Stimulated activated CD8-positive, alpha-beta memory T cell treated with anti-CD3 and anti-CD28 coated beads, Interleukin-12 subunit alpha, Interleukin-12 subunit beta, amount 100 ng/mL, for 1 hour (primary cell): ENCODE results near the gene DLGAP5.

Experiments
- DNase-seq: peaks from one replicate; pipeline ENCODE4 v3.0.0-alpha.2; 2020; ENCODE audit warnings: low read depth

Gene DLGAP5

GRCh38 chr14:55180006-55180405 is 11.4 kb downstream of the DLGAP5 start:
- DNase-seq = no peak

- DNase-seq = no peak
These were observed 20.9 kb downstream of the DLGAP5 start for GRCh38 chr14:55170526-55170925.

DNA sequence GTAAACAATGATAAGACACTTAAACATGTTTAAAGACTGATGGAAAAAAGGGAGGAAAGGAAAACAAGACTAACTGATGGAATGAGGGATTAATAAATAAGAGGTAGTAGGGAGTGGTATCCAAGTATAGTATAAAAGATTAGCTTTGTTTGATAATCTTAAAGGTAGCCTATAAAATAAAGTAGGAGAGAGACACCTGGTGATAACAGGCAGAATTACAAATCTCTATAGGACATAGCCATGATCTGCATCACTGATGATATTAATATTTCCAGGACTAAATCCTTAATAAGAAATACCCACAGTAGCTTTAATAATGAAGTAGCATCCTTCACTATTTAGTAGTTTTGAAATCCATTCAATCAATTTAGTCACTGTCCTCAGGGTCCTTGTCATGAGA is 30.4 kb downstream of the DLGAP5 start:
- DNase-seq = no peak

DNA sequence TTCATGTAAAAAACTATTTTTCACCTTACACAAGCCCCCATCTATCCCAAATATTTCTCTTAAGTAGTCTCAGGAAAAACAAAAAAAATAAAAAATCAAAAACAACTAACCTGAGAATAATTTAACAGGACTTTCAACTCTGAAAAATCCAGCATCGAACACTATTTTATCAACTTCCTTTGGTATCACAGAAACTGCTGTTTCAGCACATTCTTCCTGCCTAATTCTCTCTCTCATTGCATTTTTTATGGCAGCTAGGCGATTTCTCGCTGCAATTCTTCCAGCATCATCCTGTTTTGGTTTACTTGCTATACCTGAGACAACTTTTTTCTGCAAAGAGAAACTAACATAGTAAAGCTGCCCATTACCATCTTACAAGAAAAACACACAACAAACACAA is 33.0 kb downstream of the DLGAP5 start:
- no peak for DNase-seq

- no peak for DNase-seq
These were observed 34.3 kb downstream of the DLGAP5 start for GRCh38 chr14:55157080-55157479.

GRCh38 chr14:55153951-55154350 is 37.4 kb downstream of the DLGAP5 start:
- DNase-seq = no peak

DNA sequence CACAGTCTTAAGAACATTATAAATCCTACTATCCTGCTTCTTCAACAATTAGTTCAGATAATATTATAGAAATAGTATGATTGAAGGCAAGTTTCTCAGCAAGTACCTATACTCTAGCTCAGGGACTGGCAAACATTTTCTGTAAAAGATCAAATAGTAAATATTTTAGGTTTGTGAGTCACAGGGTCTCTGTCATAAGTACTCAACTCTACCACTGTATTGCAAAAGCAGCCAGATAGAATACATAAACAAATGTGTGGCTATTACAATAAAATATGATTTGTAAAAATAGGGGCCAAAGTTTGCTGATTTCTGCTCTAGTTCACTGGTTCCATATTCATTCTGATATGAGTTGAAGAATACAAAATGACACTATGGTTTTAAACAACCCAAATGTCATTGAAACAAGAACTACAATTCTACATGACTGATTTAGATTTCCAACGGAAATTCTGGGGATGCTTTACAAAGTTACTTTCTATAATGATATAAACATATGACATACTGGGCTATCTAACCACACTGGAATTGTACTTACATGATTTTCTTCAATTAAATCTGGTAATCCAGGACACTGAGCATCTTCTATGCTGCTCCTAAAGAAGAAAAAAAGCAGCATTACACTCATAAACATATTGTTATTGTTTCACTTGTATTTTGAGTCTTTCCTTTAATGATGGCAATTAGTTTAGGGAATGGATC is 39.2 kb downstream of the DLGAP5 start:
- no peak for DNase-seq

DNA sequence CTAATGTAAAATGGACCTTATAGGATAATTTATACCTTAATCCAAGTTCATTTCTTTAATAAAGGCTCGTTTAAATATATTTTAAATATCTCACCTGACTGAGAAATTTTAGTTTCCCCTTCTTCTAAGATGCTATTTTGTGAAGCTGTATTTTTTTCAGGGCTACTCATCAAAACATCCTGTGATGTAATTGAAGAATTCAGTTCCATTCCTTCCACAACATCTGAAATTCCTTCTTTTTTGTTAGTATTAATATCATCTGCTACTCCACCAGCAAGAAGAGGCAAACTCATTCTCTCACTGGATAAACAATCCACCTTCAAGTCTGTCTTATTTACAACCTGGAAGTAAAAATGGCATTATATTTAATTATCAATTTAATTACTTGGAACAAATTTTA is 39.8 kb downstream of the DLGAP5 start:
- DNase-seq = no peak

GRCh38 chr14:55146425-55146824 is 45.0 kb downstream of the DLGAP5 start:
- no peak for DNase-seq

DNA sequence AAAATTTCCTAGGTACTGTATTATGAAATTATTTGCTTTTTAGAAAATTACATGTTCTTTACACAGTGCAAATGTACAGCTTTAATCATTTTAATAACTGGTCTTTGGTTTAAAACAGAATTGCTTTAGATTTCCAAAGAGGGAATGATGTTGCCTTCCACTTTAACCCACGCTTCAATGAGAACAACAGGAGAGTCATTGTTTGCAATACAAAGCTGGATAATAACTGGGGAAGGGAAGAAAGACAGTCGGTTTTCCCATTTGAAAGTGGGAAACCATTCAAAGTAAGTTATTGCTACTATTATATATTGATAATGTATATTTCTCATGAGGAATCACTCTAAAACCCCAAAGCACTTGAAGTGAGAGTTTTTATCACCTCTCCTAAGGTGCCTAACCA is 48.9 kb downstream of the DLGAP5 start:
- no peak for DNase-seq

- DNase-seq = no peak
These were observed 49.6 kb downstream of the DLGAP5 start for GRCh38 chr14:55141825-55142224.

GRCh38 chr14:55139696-55140509 is 51.5 kb downstream of the DLGAP5 start:
- no peak for DNase-seq

- DNase-seq = no peak
These were observed 52.2 kb downstream of the DLGAP5 start for GRCh38 chr14:55139141-55139540.

GRCh38 chr14:55138091-55138490 is 53.3 kb downstream of the DLGAP5 start:
- DNase-seq = no peak

DNA sequence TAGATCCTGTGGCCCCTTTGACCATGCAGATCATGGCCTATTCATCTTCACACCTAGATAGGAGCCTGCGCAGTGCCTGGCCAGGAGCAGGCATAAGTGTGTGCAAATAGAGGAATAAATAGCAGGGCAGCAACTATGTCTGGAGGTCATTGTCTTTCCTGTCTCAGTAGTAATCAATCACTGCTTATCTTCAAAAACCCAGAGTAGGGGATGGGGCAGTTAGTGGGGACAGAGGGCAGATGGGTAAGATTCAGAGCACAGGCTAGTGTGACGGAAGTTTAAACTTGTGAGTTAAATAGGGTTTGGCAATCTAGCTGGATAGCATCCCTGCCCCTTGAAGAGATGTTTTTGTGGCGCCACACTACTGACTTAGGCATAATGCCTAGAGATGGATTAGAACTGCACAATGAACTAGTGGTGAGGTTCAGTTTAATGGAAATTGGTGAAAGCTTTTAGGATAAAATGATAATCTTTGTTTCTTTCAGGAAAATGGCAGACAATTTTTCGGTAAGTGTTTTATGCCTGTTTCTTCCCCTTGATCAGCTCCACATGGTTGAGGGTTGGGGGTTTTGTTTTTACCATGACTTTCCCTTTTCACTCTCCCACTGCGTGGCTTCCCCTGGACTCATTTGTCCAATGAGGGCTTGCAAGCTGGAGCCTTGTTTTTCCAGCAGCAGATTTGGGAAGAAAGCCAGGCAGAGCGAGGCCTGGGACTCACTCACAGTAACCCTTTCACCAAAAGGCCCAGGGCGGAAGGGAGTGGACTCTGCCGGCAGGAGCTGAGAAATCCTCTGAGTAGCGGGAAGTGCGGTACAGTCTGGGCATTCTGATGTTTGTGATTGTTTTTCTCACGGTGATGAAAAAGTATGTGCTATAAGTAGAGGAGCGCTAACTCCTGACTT is 54.2 kb downstream of the DLGAP5 start:
- no peak for DNase-seq

DNA sequence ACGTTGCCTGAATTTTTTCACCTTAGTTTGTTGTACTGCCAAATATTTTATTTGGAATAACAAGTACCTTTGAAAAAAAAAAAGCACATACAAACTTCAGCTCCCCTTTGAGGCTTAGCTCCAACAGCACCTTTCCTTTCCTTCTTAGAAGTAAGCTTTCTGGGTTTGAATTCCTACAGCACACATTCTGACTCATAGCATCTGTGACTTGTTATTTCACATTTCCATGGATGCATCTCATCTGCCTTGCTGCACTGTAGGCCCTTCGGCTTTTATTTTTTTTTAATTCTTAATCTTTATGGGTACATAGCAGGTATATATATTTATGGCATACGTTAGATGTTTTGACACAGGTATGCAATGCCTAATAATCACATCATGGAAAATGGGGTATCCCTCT is 55.1 kb downstream of the DLGAP5 start:
- no peak for DNase-seq

GRCh38 chr14:55133416-55133815 is 58.0 kb downstream of the DLGAP5 start:
- no peak for DNase-seq

- DNase-seq = no peak
These were observed 59.8 kb downstream of the DLGAP5 start for GRCh38 chr14:55131370-55132137.

DNA sequence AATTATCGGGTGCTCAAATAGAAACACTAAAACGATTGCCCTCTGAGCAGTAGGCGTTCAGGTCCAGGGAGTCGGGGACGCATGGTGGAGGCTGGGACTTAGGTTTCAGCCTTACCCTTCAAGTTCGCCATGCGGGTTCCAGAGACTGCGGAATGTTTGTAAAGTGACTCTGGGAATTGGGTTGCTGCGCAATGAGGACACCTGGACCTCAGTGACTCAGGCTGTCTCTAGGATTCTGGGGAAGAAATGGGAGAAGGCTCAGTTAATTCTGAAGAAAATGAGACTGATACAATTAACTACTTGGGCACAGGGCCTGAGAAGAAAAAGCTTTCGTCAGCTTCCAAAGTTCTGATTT is 61.2 kb downstream of the DLGAP5 start:
- no peak for DNase-seq

- DNase-seq = peak; percentile 26
These were observed 61.8 kb downstream of the DLGAP5 start for GRCh38 chr14:55129428-55130195.

DNA sequence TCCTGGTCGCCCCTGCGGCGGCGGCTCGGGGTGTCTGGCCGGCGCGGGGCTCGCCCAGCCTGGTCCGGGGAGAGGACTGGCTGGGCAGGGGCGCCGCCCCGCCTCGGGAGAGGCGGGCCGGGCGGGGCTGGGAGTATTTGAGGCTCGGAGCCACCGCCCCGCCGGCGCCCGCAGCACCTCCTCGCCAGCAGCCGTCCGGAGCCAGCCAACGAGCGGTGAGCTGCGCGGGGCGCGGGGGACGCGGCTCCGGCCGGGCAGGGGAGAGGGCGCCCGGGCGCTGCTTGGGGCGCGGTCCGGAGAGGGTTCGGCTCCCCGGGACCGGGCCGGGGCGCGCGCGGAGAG is 62.3 kb downstream of the DLGAP5 start, which contains the start of gene LGALS3:
LGALS3 (plus strand) TSS at position 167 of the 342 bp plus-strand sequence. CDS start 8,122 bp downstream, outside the sequence.
- no peak for DNase-seq
